Keratinocyte (primary cell): Measurements from ENCODE around the gene B3GLCT.

Source experiments
- EZH2 ChIP-seq: IDR thresholded peaks from one replicate; pipeline ENCODE4 v1.6.1; 2012; ENCODE audit warnings: inconsistent platforms, mild to moderate bottlenecking, low read length, moderate library complexity
- TF ChIP-seq, protein P1 (sequence below), 3 experiments: IDR thresholded peaks in 1 of 3; conservative IDR thresholded peaks in 1 of 3; optimal IDR thresholded peaks in 1 of 3; 2 replicates in 2 of 3; 3 replicates in 1 of 3; pipeline versions ENCODE3 to v1.5.1; 2011; ENCODE audit warnings: low read length in 3 of 3, mild to moderate bottlenecking in 3 of 3, moderate library complexity in 2 of 3, control low read depth in 1 of 3, inconsistent platforms in 1 of 3; ENCODE audit not compliant: insufficient read depth in 2 of 3; ENCODE audit errors: extremely low read depth in 1 of 3

- TF ChIP-seq, protein P1, sequence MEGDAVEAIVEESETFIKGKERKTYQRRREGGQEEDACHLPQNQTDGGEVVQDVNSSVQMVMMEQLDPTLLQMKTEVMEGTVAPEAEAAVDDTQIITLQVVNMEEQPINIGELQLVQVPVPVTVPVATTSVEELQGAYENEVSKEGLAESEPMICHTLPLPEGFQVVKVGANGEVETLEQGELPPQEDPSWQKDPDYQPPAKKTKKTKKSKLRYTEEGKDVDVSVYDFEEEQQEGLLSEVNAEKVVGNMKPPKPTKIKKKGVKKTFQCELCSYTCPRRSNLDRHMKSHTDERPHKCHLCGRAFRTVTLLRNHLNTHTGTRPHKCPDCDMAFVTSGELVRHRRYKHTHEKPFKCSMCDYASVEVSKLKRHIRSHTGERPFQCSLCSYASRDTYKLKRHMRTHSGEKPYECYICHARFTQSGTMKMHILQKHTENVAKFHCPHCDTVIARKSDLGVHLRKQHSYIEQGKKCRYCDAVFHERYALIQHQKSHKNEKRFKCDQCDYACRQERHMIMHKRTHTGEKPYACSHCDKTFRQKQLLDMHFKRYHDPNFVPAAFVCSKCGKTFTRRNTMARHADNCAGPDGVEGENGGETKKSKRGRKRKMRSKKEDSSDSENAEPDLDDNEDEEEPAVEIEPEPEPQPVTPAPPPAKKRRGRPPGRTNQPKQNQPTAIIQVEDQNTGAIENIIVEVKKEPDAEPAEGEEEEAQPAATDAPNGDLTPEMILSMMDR (optimal IDR thresholded peaks at IDR 0.05 in 1 of 3, IDR thresholded peaks at IDR 0.05 in 1 of 3, conservative IDR thresholded peaks at IDR 0.05 in 1 of 3; ENCODE audit: extremely low read depth in 1 of 3, insufficient read depth in 2 of 3, low read length in 3 of 3): no peak
- no peak for TF ChIP-seq EZH2
Measured at GRCh38 chr13:31263346-31263745, 63.6 kb downstream of the B3GLCT start.
